ENCODE data around the gene MED27. TPM values are rescaled to one million over a fixed set of nuclear protein-coding genes. Genes with fewer than 3 reads are reported as not detected.

The MED27 gene
- total and polyA plus RNA-seq, 2 of the 4 experiments (the other 2 are of a cell fraction), result 50.2 to 63.4 TPM

DNA sequence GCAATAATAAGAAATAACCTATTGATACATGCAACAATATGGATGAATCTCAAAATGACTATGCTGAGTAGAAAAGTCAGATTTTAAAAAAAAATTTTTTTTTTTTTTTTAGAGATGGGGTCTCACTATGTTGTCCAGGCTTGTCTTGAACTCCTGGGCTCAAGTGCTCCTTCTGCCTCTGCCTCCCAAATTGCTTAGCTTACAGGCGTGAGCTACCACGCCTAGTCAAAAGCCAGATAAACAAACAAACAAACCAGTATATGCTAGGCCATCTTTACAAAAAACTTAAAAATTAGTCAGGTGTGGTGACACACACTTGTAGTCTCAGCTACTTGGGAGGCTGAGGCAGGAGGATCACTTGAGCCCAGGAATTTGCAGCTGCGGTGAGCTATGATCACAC is 79.0 kb downstream of the MED27 start:
- peaks cover 9% of the 10 kb centered on the region for H3K9me1 ChIP-seq (ENCODE audit: insufficient read depth, low read length)
- no peak overlapping the region for H3K4ac ChIP-seq (ENCODE audit: low read depth, low read length)
- no TSS peak for BruUV-seq (replicated peaks)
- H3K4me2 ChIP-seq (ENCODE audit: low read depth, low read length), result no peak overlapping the region
- H2AK5ac ChIP-seq (ENCODE audit: low read depth, low read length), result no peak overlapping the region
- H4K20me1 ChIP-seq (ENCODE audit: insufficient read depth, low read length), result no peaks in the 10 kb centered on the region
- peaks cover 46 to 74% of the 10 kb centered on the region in 2 experiments for H3K79me1 ChIP-seq (ENCODE audit: low read depth in 1 of 2, low read length in 2 of 2)
- WGBS, 2 experiments (ENCODE audit: extremely low coverage in 2 of 2, insufficient read length in 1 of 2), result 100% methylated on average over 1 of the region's 3 CpGs; no CpG with 5 or more reads in 1 of the 2 experiments
- TF ChIP-seq NFE2L2 (IDR thresholded peaks at IDR 0.05; ENCODE audit: low read depth, low read length), result no peak
- TF ChIP-seq RCOR1 (IDR thresholded peaks at IDR 0.05; ENCODE audit: insufficient replicate concordance, low read length), result no peak
- TF ChIP-seq BHLHE40 (IDR thresholded peaks at IDR 0.05; ENCODE audit: low read depth, low read length), result no peak
- TF ChIP-seq RFX5 (IDR thresholded peaks at IDR 0.05; ENCODE audit: low read depth, low read length), result no peak
- TF ChIP-seq MAFK (IDR thresholded peaks at IDR 0.05; ENCODE audit: low read depth, low read length), result no peak
- TF ChIP-seq CHD1 (IDR thresholded peaks at IDR 0.05; ENCODE audit: low read depth, low read length), result no peak
- TF ChIP-seq, protein P1, sequence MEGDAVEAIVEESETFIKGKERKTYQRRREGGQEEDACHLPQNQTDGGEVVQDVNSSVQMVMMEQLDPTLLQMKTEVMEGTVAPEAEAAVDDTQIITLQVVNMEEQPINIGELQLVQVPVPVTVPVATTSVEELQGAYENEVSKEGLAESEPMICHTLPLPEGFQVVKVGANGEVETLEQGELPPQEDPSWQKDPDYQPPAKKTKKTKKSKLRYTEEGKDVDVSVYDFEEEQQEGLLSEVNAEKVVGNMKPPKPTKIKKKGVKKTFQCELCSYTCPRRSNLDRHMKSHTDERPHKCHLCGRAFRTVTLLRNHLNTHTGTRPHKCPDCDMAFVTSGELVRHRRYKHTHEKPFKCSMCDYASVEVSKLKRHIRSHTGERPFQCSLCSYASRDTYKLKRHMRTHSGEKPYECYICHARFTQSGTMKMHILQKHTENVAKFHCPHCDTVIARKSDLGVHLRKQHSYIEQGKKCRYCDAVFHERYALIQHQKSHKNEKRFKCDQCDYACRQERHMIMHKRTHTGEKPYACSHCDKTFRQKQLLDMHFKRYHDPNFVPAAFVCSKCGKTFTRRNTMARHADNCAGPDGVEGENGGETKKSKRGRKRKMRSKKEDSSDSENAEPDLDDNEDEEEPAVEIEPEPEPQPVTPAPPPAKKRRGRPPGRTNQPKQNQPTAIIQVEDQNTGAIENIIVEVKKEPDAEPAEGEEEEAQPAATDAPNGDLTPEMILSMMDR (conservative IDR thresholded peaks at IDR 0.05; ENCODE audit: low read depth, low read length), result no peak
- TF ChIP-seq, protein P2, sequence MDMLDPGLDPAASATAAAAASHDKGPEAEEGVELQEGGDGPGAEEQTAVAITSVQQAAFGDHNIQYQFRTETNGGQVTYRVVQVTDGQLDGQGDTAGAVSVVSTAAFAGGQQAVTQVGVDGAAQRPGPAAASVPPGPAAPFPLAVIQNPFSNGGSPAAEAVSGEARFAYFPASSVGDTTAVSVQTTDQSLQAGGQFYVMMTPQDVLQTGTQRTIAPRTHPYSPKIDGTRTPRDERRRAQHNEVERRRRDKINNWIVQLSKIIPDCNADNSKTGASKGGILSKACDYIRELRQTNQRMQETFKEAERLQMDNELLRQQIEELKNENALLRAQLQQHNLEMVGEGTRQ (IDR thresholded peaks at IDR 0.05; ENCODE audit: low read depth, low read length), result no peak
- TF ChIP-seq MAZ (IDR thresholded peaks at IDR 0.05; ENCODE audit: borderline replicate concordance, low read depth, low read length), result no peak
- TF ChIP-seq MXI1 (IDR thresholded peaks at IDR 0.05; ENCODE audit: borderline replicate concordance, low read depth, low read length), result no peak
- no peak for TF ChIP-seq FOS (IDR thresholded peaks at IDR 0.05; ENCODE audit: low read depth, low read length)
- no peak overlapping the region for H2AK9ac ChIP-seq (replicated peaks; ENCODE audit: low read depth, low read length, poor library complexity)
- DNase-seq (no peak), ATAC-seq (ENCODE audit: low read depth) (no peak)
- no peaks in the 10 kb centered on the region for H3K27me3 ChIP-seq (ENCODE audit: control insufficient read depth, insufficient read depth, low read length)
- H3K36me3 ChIP-seq (ENCODE audit: control insufficient read depth, insufficient read depth, low read length), result peaks cover 4% of the 10 kb centered on the region; the same call in 1 of the 2 replicates
- in situ Hi-C loops (cut with MboI; ENCODE audit: low sequenced_read_pairs) (no loop called here), intact Hi-C loops (cut with micrococcal nuclease) (no loop called here), dilution Hi-C loops (cut with HindIII; ENCODE audit: low sequenced_read_pairs, unreplicated experiment) (no loop called here)
- H4K5ac ChIP-seq (ENCODE audit: low read depth, low read length), result no peak overlapping the region
- no peak overlapping the region for H3K18ac ChIP-seq (ENCODE audit: low read depth, low read length)
- no peak overlapping the region for H2AFZ ChIP-seq (replicated peaks; ENCODE audit: low read length, poor library complexity)
- peak overlapping the region; percentile 35; the same call in 1 of the 2 replicates for H2BK120ac ChIP-seq (ENCODE audit: low read depth, low read length)
- peak overlapping the region; percentile 28; the same call in 1 of the 2 replicates for H2BK20ac ChIP-seq (ENCODE audit: low read depth, low read length)
- no peak overlapping the region for H3K23ac ChIP-seq (ENCODE audit: low read depth, low read length)
- H3K4me3 ChIP-seq (ENCODE audit: insufficient read depth, low read depth, low read length), result no peak overlapping the region
- peaks cover 4% of the 10 kb centered on the region for H3K9me3 ChIP-seq (ENCODE audit: control insufficient read depth, insufficient read depth, low read length)
- H3K9ac ChIP-seq (ENCODE audit: low read depth, low read length), result no peak overlapping the region
- H4K8ac ChIP-seq (ENCODE audit: low read depth in 2 of 2, low read length in 2 of 2), result no peak overlapping the region
- ChIA-PET CTCF (interaction anchor here (0.7 kb wide), 1 partner anchor 44 kb away, joined by 3 read pairs; no protein-coding TSS in a partner anchor), POLR2A (ENCODE audit: unreplicated experiment) (no interaction called here)
- no peak overlapping the region for H4K91ac ChIP-seq (ENCODE audit: insufficient read depth, low read depth, low read length)
- no peak overlapping the region for H3K14ac ChIP-seq (replicated peaks; ENCODE audit: low read depth, low read length)
- no peak overlapping the region for H2BK15ac ChIP-seq (ENCODE audit: low read depth, low read length)
- H3K27ac ChIP-seq (ENCODE audit: insufficient read depth, low read length), result no peak overlapping the region
- H3K4me1 ChIP-seq (ENCODE audit: control insufficient read depth, insufficient read depth, low read length), result peaks cover 11% of the 10 kb centered on the region
- H2BK5ac ChIP-seq (ENCODE audit: low read depth, low read length, poor library complexity, severe bottlenecking), result peak overlapping the region; percentile 57
- H3K56ac ChIP-seq (ENCODE audit: extremely low read depth, insufficient read depth, low read length), result no peak overlapping the region
